ENCODE measurements around the gene TMPRSS2. TPM values are rescaled to one million over a fixed set of nuclear protein-coding genes. Genes with fewer than 3 reads are reported as not detected.

Gene TMPRSS2
- total and polyA plus RNA-seq, 2 donors (not counting 3 experiments of a cell fraction or from before 2014, with no cell fraction given), result not detected

DNA sequence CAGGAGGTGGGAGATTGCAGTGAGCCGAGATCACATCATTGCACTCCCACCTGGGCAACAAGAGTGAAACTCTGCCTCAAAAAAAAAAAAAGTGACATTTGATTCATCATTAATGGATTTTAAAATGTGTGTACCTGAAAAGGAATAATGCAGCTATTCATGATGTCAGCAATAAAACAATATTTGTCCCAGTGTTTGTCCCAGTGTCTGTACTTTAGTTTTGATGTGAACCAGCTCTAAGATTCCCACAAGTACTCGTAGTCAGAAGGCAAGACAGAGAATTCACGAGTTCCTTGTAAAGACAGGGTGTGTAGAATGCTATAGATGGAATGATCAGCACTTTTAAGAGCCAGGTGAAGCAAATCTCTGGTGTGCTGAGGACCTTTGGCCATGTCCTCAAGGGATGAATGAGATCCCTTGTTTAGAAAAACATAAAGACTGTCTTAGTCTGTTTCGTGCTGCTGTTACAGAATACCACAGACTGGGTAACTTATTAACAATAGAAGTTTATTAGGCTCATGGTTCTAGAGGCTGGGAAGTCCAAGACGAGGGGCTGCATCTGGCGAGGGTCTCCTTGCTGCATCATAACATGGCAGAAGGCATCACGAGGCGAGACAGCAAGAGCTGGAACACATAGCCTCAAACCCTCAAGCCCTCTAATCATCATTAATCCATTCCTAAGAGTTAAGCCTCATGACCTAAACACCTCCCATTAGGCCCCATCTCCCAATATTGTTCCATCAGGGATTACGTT is 12.0 kb upstream of the TMPRSS2 start:
- Histone ChIP-seq H3K9me1 (replicated peaks; ENCODE audit: control insufficient read depth, extremely low read depth, insufficient read depth, low read length) (no peaks in the 10 kb centered on the region), H3K79me2 (ENCODE audit: control insufficient read depth, insufficient read depth, low read length) (no peaks in the 10 kb centered on the region), H3K4me2 (ENCODE audit: insufficient read depth, low read length) (no peak overlapping the region), H2AFZ (ENCODE audit: low read depth, low read length) (no peak overlapping the region), H3K36me3 (ENCODE audit: control insufficient read depth in 2 of 2, extremely low read depth in 1 of 2, insufficient read depth in 2 of 2, low read length in 2 of 2) (no peaks in the 10 kb centered on the region), H3K27ac (ENCODE audit: insufficient read depth, low read depth, low read length) (no peak overlapping the region), H3K4me3 (replicated peaks in 1 of 3; ENCODE audit: insufficient read depth in 1 of 3, low read depth in 1 of 3, low read length in 3 of 3) (no peak overlapping the region), H3K4me1 (ENCODE audit: control insufficient read depth, extremely low read depth, insufficient read depth, low read length) (no peaks in the 10 kb centered on the region), H4K20me1 (replicated peaks; ENCODE audit: control insufficient read depth, extremely low read depth, insufficient read depth, low read length) (no peaks in the 10 kb centered on the region), H3K9me3 (replicated peaks; ENCODE audit: control insufficient read depth, insufficient read depth, low read length) (no peaks in the 10 kb centered on the region), H3K9ac (replicated peaks; ENCODE audit: extremely low read depth, insufficient read depth, low read length) (no peak overlapping the region), H3K27me3 (ENCODE audit: control insufficient read depth in 2 of 2, insufficient read depth in 2 of 2, low read length in 2 of 2) (no peaks in the 10 kb centered on the region)
- TF ChIP-seq POLR2AphosphoS5 (IDR thresholded peaks at IDR 0.05; ENCODE audit: insufficient read depth, low read depth, low read length) (no peak), EZH2 (IDR thresholded peaks at IDR 0.05; ENCODE audit: borderline replicate concordance, low read depth, low read length, severe bottlenecking) (no peak), FOS (IDR thresholded peaks at IDR 0.05; ENCODE audit: borderline replicate concordance, insufficient read depth, low read length) (no peak), GATA2 (IDR thresholded peaks at IDR 0.05; ENCODE audit: insufficient read depth, insufficient read length, low read depth, low read length) (no peak), JUN (IDR thresholded peaks at IDR 0.05; ENCODE audit: borderline replicate concordance, insufficient read depth, insufficient read length, low read depth) (no peak)
- TF ChIP-seq, protein P1, sequence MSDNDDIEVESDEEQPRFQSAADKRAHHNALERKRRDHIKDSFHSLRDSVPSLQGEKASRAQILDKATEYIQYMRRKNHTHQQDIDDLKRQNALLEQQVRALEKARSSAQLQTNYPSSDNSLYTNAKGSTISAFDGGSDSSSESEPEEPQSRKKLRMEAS (IDR thresholded peaks at IDR 0.05; ENCODE audit: insufficient read depth, insufficient read length), result no peak
- FAIRE-seq, result no peak
- intact Hi-C loops (cut with micrococcal nuclease), result no loop called here
- no peak for DNase-seq (ENCODE audit: low read depth, low spot score)
- dilution Hi-C loops (cut with MboI; ENCODE audit: extremely low pct_ligation_motif_present, low sequenced_read_pairs), result no loop called here
- POLR2A ChIA-PET, result no interaction called here
- no TSS peak for BruUV-seq (replicated peaks)
- CTCF ChIA-PET, result no interaction called here

DNA sequence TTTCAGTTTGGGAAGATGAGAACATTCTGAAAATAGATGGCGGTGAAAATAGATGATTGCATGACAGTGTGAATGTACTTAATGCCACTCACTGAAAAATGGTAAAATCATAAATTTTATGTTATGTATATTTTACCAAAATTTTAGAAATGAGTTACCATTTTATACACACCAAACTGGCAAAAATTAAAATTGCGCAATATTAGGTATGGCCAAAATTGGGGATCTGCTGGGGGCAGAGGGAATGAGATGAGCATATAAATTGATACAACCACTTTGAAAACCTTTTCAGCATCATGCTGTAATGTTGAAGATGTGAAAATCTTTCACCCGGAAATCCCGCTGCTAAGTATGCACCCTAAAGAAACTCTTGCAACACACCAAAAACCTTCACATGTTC is 10.8 kb upstream of the TMPRSS2 start:
- H4K20me1 ChIP-seq (replicated peaks; ENCODE audit: control insufficient read depth, extremely low read depth, insufficient read depth, low read length), result no peaks in the 10 kb centered on the region
- H3K9me3 ChIP-seq (replicated peaks; ENCODE audit: control insufficient read depth, insufficient read depth, low read length), result no peaks in the 10 kb centered on the region
- no peaks in the 10 kb centered on the region for H3K4me1 ChIP-seq (ENCODE audit: control insufficient read depth, extremely low read depth, insufficient read depth, low read length)
- TF ChIP-seq GATA2 (IDR thresholded peaks at IDR 0.05; ENCODE audit: insufficient read depth, insufficient read length, low read depth, low read length) (no peak), MYC (IDR thresholded peaks at IDR 0.05; ENCODE audit: low read depth, low read length) (no peak), POLR2A (IDR thresholded peaks at IDR 0.05; ENCODE audit: low read depth, low read length) (no peak), POLR2AphosphoS5 (IDR thresholded peaks at IDR 0.05; ENCODE audit: insufficient read depth, low read depth, low read length) (no peak), FOS (IDR thresholded peaks at IDR 0.05; ENCODE audit: borderline replicate concordance, insufficient read depth, low read length) (no peak), EZH2 (IDR thresholded peaks at IDR 0.05; ENCODE audit: borderline replicate concordance, low read depth, low read length, severe bottlenecking) (no peak), JUN (IDR thresholded peaks at IDR 0.05; ENCODE audit: borderline replicate concordance, insufficient read depth, insufficient read length, low read depth) (no peak)
- TF ChIP-seq, protein P2, sequence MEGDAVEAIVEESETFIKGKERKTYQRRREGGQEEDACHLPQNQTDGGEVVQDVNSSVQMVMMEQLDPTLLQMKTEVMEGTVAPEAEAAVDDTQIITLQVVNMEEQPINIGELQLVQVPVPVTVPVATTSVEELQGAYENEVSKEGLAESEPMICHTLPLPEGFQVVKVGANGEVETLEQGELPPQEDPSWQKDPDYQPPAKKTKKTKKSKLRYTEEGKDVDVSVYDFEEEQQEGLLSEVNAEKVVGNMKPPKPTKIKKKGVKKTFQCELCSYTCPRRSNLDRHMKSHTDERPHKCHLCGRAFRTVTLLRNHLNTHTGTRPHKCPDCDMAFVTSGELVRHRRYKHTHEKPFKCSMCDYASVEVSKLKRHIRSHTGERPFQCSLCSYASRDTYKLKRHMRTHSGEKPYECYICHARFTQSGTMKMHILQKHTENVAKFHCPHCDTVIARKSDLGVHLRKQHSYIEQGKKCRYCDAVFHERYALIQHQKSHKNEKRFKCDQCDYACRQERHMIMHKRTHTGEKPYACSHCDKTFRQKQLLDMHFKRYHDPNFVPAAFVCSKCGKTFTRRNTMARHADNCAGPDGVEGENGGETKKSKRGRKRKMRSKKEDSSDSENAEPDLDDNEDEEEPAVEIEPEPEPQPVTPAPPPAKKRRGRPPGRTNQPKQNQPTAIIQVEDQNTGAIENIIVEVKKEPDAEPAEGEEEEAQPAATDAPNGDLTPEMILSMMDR (IDR thresholded peaks at IDR 0.05; ENCODE audit: extremely low read depth in 1 of 2, insufficient read depth in 1 of 2, low read depth in 1 of 2, low read length in 2 of 2), result no peak
- TF ChIP-seq, protein P1 (IDR thresholded peaks at IDR 0.05; ENCODE audit: insufficient read depth, insufficient read length), result no peak
- H3K36me3 ChIP-seq (ENCODE audit: control insufficient read depth in 2 of 2, extremely low read depth in 1 of 2, insufficient read depth in 2 of 2, low read length in 2 of 2), result no peaks in the 10 kb centered on the region
- H3K9ac ChIP-seq (replicated peaks; ENCODE audit: extremely low read depth, insufficient read depth, low read length), result no peak overlapping the region
- no peaks in the 10 kb centered on the region for H3K9me1 ChIP-seq (replicated peaks; ENCODE audit: control insufficient read depth, extremely low read depth, insufficient read depth, low read length)
- H3K79me2 ChIP-seq (ENCODE audit: control insufficient read depth, insufficient read depth, low read length), result no peaks in the 10 kb centered on the region
- dilution Hi-C loops (cut with MboI; ENCODE audit: extremely low pct_ligation_motif_present, low sequenced_read_pairs), result no loop called here
- ChIA-PET POLR2A (no interaction called here), CTCF (no interaction called here)
- no peak overlapping the region for H3K4me2 ChIP-seq (ENCODE audit: insufficient read depth, low read length)
- no TSS peak for BruUV-seq (replicated peaks)
- no peak for FAIRE-seq
- no peak for DNase-seq (ENCODE audit: low read depth, low spot score)
- no peak overlapping the region for H3K4me3 ChIP-seq (replicated peaks in 1 of 3; ENCODE audit: insufficient read depth in 1 of 3, low read depth in 1 of 3, low read length in 3 of 3)
- no peak overlapping the region for H2AFZ ChIP-seq (ENCODE audit: low read depth, low read length)
- intact Hi-C loops (cut with micrococcal nuclease), result no loop called here
- no peaks in the 10 kb centered on the region for H3K27me3 ChIP-seq (ENCODE audit: control insufficient read depth in 2 of 2, insufficient read depth in 2 of 2, low read length in 2 of 2)
- H3K27ac ChIP-seq (ENCODE audit: insufficient read depth, low read depth, low read length), result no peak overlapping the region

Data from endothelial cell of umbilical vein (primary cell).